Heart left ventricle (tissue), 16 donors: ENCODE data around the gene CLMP. TPM values are rescaled to one million over a fixed set of nuclear protein-coding genes. Genes with fewer than 3 reads are reported as not detected.

Experiments used
- ATAC-seq, 4 donors: fragments of 200-7000 bp; cut with Tn5 transposase; one replicate each; pipeline ENCODE4 v1.9.1; 2020 to 2022; ENCODE audit warnings: moderate library complexity in 4 of 4, mild to moderate bottlenecking in 3 of 4, moderate number of reproducible peaks in 1 of 4
- DNase-seq, 5 donors: peaks; one replicate each; pipeline ENCODE4 v3.0.0-alpha.2; 2020
- H3K27ac ChIP-seq, 12 donors: fragments of 200-600 bp; sonication (generic) in 4 of 12; one replicate each; pipeline versions ENCODE4 v1.5.0 to v1.8.0; 2016 to 2022; ENCODE audit warnings: mild to moderate bottlenecking in 2 of 12
- H3K27me3 ChIP-seq, 9 donors: fragments of 200-600 bp; sonication (generic) in 2 of 9; one replicate each; pipeline versions ENCODE4 v1.5.1 to v1.8.0; 2016 to 2022; ENCODE audit warnings: mild to moderate bottlenecking in 3 of 9
- H3K36me3 ChIP-seq, 9 donors: fragments of 200-600 bp; sonication (generic) in 2 of 9; one replicate each; pipeline versions ENCODE4 v1.5.0 to v1.8.0; 2018 to 2022; ENCODE audit warnings: mild to moderate bottlenecking in 2 of 9
- H3K4me1 ChIP-seq, 12 donors: fragments of 200-600 bp; sonication (generic) in 4 of 12; one replicate each; pipeline versions ENCODE4 v1.5.0 to v1.8.0; 2016 to 2022; ENCODE audit warnings: mild to moderate bottlenecking in 3 of 12
- H3K4me3 ChIP-seq, 12 donors: fragments of 200-600 bp; sonication (generic) in 4 of 12; one replicate each; pipeline versions ENCODE4 v1.5.0 to v1.8.0; 2017 to 2022; ENCODE audit warnings: mild to moderate bottlenecking in 9 of 12, moderate library complexity in 4 of 12
- H3K9me3 ChIP-seq, 12 donors: fragments of 200-600 bp; sonication (generic) in 4 of 12; one replicate each; pipeline versions ENCODE4 v1.5.0 to v1.8.0; 2016 to 2022; ENCODE audit warnings: mild to moderate bottlenecking in 1 of 12
- POLR2A ChIP-seq, 2 donors: fragments of 450-650 bp; IDR thresholded peaks; one replicate each; pipeline ENCODE4 v1.6.1; 2017; ENCODE audit warnings: antibody characterized with exemption in 2 of 2, mild to moderate bottlenecking in 2 of 2, moderate library complexity in 2 of 2
- WGBS, 4 donors: extraction: QIAGEN DNeasy Blood & Tissue Kit in 2 of 4; methylation state at CpG; one replicate each; pipeline versions ENCODE4 v1.1.5 to v1.1.7; 2013 to 2018; 5-methylcytosine and 5-hydroxymethylcytosine counted together
- intact Hi-C, 10 donors: fragments of 100-400 bp; cut with DNase I; formaldehyde crosslinking; loops; one replicate each; pipeline versions ENCODE4 v1.11.1 to v1.14.2; 2022
- polyA plus RNA-seq, 2 donors: library from polyadenylated mRNA; stranded (reverse); fragments of 200-250 nt; gene quantifications; one replicate each; pipeline ENCODE4 v1.2.3, GENCODE V29; 2013
- total RNA-seq, 9 donors: library from RNA; depleted of rRNA in 2 of 9; stranded (reverse); fragments of >200 nt in 2 of 9; fragmentation: NEBNext Ultra II Directional in 3 of 9; extraction: Animal tissue kit (Norgen Biotek cat#: 25700) in 3 of 9; gene quantifications; one replicate each; pipeline versions ENCODE4 v1.1.0 to v1.2.4, GENCODE V29; 2016 to 2023
- TF ChIP-seq, protein P1 (sequence below), 12 donors: fragments of 200-600 bp; sonication (generic) in 4 of 12; IDR thresholded peaks; one replicate each; pipeline versions ENCODE4 v1.5.0 to v1.8.0; 2018 to 2022; ENCODE audit warnings: antibody characterized with exemption in 12 of 12, mild to moderate bottlenecking in 5 of 12
- donor health status: ischemic (EF 13 %, LVEDD 7.1; RV severe dilation, severe dysfunction).
- donor health status: healthy with polysubstance abuse.
- donor health status: DM: no; HTN: yes; CAD: no.
- donor health status: DM: no; HTN: no; CAD: no.
- donor health status: ischemic (EF 25% LVEDD 6.9; RV normal size, moderate dysfunction).
- donor health status: ischemic (EF 25% LVEDD 5.7; RV mildly dilated, moderate dysfunction).
- donor health status: healthy.
- donor health status: DM: yes; HTN: yes; CAD: no.
- donor health status: ischemic (EF 35%, LVEDD 5.7; RV mildly dilated, moderate dysfunction).
- donor health status: nonischemic (EF 11% LVEDD 7.7; RV severe dilation, severe dysfunction).
- donor health status: DM: yes; HTN: yes; CAD: no.
- donor health status: PGD.
- donor health status: ischemic (EF 29% LVEDD 5.4; RV normal size, mild dysfunction).
- donor health status: nonischemic (EF 23%, LVEDD 6.1; RV moderate dilation, normal function).

The CLMP gene
- total and polyA plus RNA-seq, 11 donors = 1.9 to 18.4 (median 5.8) TPM

DNA sequence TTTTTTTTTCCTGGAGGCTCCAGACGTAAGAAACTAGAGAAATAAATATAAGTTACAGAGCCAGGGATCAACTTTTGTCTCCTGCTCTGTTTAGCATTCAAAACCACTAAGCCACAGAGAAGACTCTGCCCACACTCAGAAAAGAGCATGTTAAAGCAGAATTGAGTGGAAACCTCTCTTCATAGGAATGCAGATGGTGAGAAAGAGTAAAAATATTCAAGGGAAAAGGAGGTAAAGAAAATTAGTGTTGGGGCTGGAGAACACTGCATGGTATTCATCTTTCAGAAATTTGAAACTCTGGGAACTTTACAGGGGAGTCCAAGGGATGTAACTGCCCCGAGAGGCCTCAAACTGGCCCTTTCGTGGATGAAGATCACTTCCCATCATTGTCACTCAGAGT is 65.1 kb downstream of the CLMP start:
- WGBS, 4 donors = 67 to 74% (median 72%) methylated on average over 3 of the region's 3 CpGs
- no peak for ATAC-seq
- H3K27ac ChIP-seq = peak overlapping the region in 2 of 12 donors; percentile 37 to 65

DNA sequence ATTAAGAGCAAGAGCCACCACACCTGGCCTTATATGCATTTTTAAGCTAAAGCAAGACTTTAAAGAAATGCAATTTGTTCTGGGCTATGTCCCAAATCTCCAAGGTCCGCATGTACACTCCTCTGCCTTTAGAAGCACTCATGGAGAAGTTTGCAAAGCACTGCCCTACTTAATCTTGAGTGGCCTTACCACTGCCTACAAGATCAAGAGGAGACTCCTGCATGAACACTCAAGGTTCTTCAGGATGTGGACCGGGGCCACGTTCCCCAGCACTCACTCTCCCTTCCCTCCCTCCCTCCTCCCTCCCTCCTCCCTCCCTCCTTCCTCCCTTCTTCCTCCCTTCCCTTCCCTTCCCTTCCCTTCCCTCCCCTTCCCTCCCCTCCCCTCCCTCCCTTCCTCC is 69.9 kb downstream of the CLMP start:
- intact Hi-C loops = no loop called here
- 59 to 67% (median 64%) methylated on average over 3 of the region's 3 CpGs for WGBS, 4 donors

More for the DNA sequence above, 65.1 kb downstream of the CLMP start:
- TF ChIP-seq POLR2A (IDR thresholded peaks at IDR 0.05) = no peak
- no peaks in the 10 kb centered on the region for H3K36me3 ChIP-seq
- no peak for DNase-seq
- H3K27me3 ChIP-seq = peaks cover 0 to 6% (median 0%) of the 10 kb centered on the region in 9 donors
- no peak overlapping the region for H3K4me3 ChIP-seq
- peaks cover 0 to 4% (median 0%) of the 10 kb centered on the region in 12 donors for H3K4me1 ChIP-seq
- H3K9me3 ChIP-seq = no peaks in the 10 kb centered on the region
- intact Hi-C loops = no loop called here

DNA sequence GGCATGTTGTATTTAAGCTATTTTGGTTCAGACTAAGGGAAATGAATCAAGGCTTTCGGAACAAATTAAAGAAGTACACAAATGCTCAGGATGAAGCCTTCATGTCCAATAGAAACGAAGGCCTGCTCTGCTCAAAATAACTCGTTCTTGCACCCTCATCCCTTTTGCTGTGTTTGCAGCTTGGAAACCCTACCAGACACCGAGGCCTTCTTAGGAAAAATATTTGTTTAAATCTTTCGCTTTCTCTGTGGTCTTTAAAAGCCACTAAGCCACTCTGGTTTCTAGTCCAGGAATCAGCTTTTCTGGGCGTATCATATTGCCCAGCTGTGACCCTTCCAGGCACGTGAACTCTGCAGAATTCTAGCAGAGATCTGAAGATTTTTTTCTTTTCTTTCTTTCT is 72.2 kb downstream of the CLMP start:
- WGBS, 4 donors = 67 to 68% (median 68%) methylated on average over 7 of the region's 7 CpGs
- Histone ChIP-seq H3K36me3 (no peaks in the 10 kb centered on the region), H3K4me1 (peaks cover 0 to 11% (median 0%) of the 10 kb centered on the region in 12 donors), H3K27ac (peak overlapping the region in 7 of 12 donors; percentile 28 to 65 (median 43)), H3K27me3 (peaks cover 0 to 25% (median 0%) of the 10 kb centered on the region in 9 donors), H3K4me3 (no peak overlapping the region), H3K9me3 (no peaks in the 10 kb centered on the region)
- ATAC-seq (no peak), DNase-seq (no peak)
- TF ChIP-seq, protein P1, sequence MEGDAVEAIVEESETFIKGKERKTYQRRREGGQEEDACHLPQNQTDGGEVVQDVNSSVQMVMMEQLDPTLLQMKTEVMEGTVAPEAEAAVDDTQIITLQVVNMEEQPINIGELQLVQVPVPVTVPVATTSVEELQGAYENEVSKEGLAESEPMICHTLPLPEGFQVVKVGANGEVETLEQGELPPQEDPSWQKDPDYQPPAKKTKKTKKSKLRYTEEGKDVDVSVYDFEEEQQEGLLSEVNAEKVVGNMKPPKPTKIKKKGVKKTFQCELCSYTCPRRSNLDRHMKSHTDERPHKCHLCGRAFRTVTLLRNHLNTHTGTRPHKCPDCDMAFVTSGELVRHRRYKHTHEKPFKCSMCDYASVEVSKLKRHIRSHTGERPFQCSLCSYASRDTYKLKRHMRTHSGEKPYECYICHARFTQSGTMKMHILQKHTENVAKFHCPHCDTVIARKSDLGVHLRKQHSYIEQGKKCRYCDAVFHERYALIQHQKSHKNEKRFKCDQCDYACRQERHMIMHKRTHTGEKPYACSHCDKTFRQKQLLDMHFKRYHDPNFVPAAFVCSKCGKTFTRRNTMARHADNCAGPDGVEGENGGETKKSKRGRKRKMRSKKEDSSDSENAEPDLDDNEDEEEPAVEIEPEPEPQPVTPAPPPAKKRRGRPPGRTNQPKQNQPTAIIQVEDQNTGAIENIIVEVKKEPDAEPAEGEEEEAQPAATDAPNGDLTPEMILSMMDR (IDR thresholded peaks at IDR 0.05) = no peak
- no peak for TF ChIP-seq POLR2A (IDR thresholded peaks at IDR 0.05)
- intact Hi-C loops = no loop called here

More for the DNA sequence above, 69.9 kb downstream of the CLMP start:
- Histone ChIP-seq H3K4me1 (peaks cover 0 to 7% (median 0%) of the 10 kb centered on the region in 12 donors), H3K36me3 (no peaks in the 10 kb centered on the region), H3K27me3 (peaks cover 0 to 25% (median 0%) of the 10 kb centered on the region in 9 donors), H3K4me3 (no peak overlapping the region), H3K27ac (no peak overlapping the region), H3K9me3 (no peaks in the 10 kb centered on the region)
- TF ChIP-seq POLR2A (IDR thresholded peaks at IDR 0.05) = no peak
- DNase-seq (no peak), ATAC-seq (no peak)

DNA sequence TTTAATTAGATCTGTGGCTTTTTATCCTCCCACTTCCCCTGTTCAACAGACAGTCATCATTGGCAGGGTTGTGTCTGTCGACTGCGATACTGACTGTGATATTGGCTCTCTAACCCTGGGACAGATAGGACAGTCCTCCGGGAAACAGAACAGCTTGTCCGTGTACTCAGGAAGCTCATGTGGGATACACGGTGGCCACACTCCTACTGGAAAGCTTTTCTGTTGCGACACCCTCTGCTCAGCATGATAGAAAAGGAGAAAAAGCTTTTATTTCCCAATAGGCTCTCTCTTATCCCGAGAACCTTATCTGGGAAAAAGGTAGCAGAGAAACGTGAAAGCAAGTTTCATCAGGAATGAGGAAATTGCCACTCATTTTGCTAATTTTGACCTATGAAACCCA is 72.7 kb downstream of the CLMP start:
- 37 to 54% (median 42%) methylated on average over 8 of the region's 8 CpGs for WGBS, 4 donors
- intact Hi-C loops = no loop called here
- peaks cover 0 to 11% (median 0%) of the 10 kb centered on the region in 12 donors for H3K4me1 ChIP-seq
- no peaks in the 10 kb centered on the region for H3K9me3 ChIP-seq
- H3K27me3 ChIP-seq = peaks cover 0 to 25% (median 0%) of the 10 kb centered on the region in 9 donors
- TF ChIP-seq, protein P1 (IDR thresholded peaks at IDR 0.05) = no peak
- no peak for TF ChIP-seq POLR2A (IDR thresholded peaks at IDR 0.05)
- ATAC-seq = peak; percentile 60 to 91 (median 84)
- H3K36me3 ChIP-seq = no peaks in the 10 kb centered on the region
- peak overlapping the region in 7 of 12 donors; percentile 28 to 65 (median 43) for H3K27ac ChIP-seq
- DNase-seq = peak in 2 of 5 donors; percentile 32 to 35
- no peak overlapping the region for H3K4me3 ChIP-seq

DNA sequence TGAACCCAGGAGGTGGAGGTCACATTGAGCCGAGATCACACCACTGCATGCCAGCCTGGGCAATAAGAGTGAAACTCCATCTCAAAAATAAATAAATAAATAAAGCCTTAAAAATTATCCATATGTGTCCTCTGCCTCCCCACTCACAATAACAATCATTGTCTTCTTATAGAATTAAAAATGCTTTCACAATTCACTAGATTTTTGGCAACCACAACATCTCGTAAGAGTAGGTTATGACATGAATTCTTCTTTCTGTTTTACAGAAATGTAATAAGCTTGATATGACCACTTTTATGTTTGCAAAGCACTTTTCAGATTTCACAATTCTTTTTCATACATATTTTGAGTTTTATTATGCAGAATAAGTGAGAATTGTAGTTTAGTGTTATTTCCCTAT is 78.6 kb downstream of the CLMP start:
- Histone ChIP-seq H3K4me1 (peaks cover 0 to 7% (median 0%) of the 10 kb centered on the region in 12 donors), H3K36me3 (no peaks in the 10 kb centered on the region), H3K4me3 (no peak overlapping the region), H3K27me3 (peaks cover 0 to 4% (median 0%) of the 10 kb centered on the region in 9 donors), H3K27ac (no peak overlapping the region), H3K9me3 (peaks cover 0 to 12% (median 2%) of the 10 kb centered on the region in 12 donors)
- DNase-seq (no peak), ATAC-seq (no peak)
- WGBS, 4 donors = 91 to 98% (median 97%) methylated on average over 2 of the region's 2 CpGs
- intact Hi-C loops = loop anchor here in 2 of 10 donors (10.0 kb wide), 1 partner anchor 358 kb away; no protein-coding TSS in a partner anchor
- TF ChIP-seq POLR2A (IDR thresholded peaks at IDR 0.05) = no peak
- TF ChIP-seq, protein P1 (IDR thresholded peaks at IDR 0.05) = no peak
